Small intestine (tissue), 7 donors: ENCODE data around the gene NUDT13. TPM values are rescaled to one million over a fixed set of nuclear protein-coding genes. Genes with fewer than 3 reads are reported as not detected.

ENCODE experiments used
- DNase-seq, 2 donors: peaks; one replicate each; pipeline versions ENCODE4 v3.0.0 to v3.0.0-alpha.2; 2013
- FAIRE-seq: peaks from 2 replicates; lab custom pipeline; 2012; peaks lifted over from hg19 to GRCh38; lab: Jason Lieb, UNC
- H3K27ac ChIP-seq, 3 donors: one replicate each; pipeline ENCODE4 v1.5.1; 2013; ENCODE audit warnings: low read length in 2 of 3, mild to moderate bottlenecking in 2 of 3, control low read depth in 1 of 3, inconsistent platforms in 1 of 3, low read depth in 1 of 3, moderate library complexity in 1 of 3
- H3K27me3 ChIP-seq, 3 donors: one replicate each; pipeline ENCODE4 v1.6.1; 2013; ENCODE audit warnings: low read length in 3 of 3, inconsistent platforms in 1 of 3; ENCODE audit not compliant: control insufficient read depth in 3 of 3, insufficient read depth in 3 of 3
- H3K36me3 ChIP-seq, 3 donors: one replicate each; pipeline ENCODE4 v1.6.1; 2013; ENCODE audit warnings: low read length in 3 of 3, inconsistent platforms in 1 of 3, low read depth in 1 of 3, mild to moderate bottlenecking in 1 of 3, moderate library complexity in 1 of 3; ENCODE audit not compliant: control insufficient read depth in 3 of 3, insufficient read depth in 2 of 3
- H3K4me1 ChIP-seq, 3 donors: one replicate each; pipeline ENCODE4 v1.6.1; 2013; ENCODE audit warnings: low read length in 2 of 3, inconsistent platforms in 1 of 3, low read depth in 1 of 3, mild to moderate bottlenecking in 1 of 3, moderate library complexity in 1 of 3; ENCODE audit not compliant: control insufficient read depth in 3 of 3, insufficient read depth in 2 of 3
- H3K4me3 ChIP-seq, 3 donors: one replicate each; pipeline ENCODE4 v1.5.1; 2013; ENCODE audit warnings: low read length in 3 of 3, control low read depth in 1 of 3, inconsistent platforms in 1 of 3, low read depth in 1 of 3, mild to moderate bottlenecking in 1 of 3, moderate library complexity in 1 of 3
- H3K9me3 ChIP-seq, 2 donors: one replicate each; pipeline ENCODE4 v1.6.1; 2013; ENCODE audit warnings: low read depth in 1 of 2, low read length in 1 of 2; ENCODE audit not compliant: control insufficient read depth in 2 of 2, insufficient read depth in 1 of 2
- WGBS, 3 donors: extraction: QIAGEN DNeasy Blood & Tissue Kit; methylation state at CpG; one replicate each; pipeline ENCODE4 v1.1.7; 2013; 5-methylcytosine and 5-hydroxymethylcytosine counted together
- polyA plus RNA-seq, 4 donors: library from polyadenylated mRNA; stranded (reverse) in 3 of 4; unstranded in 1 of 4; fragments of 200-250 nt in 3 of 4; fragments of 120-200 nt in 1 of 4; gene quantifications; one replicate each; pipeline versions ENCODE4 v1.2.1 to v1.2.3, GENCODE V29; 2013
- donor health status: healthy with polysubstance abuse.
- donor health status: control.
- donor health status: control.
- donor health status: Bipolar disorder and iron deficiency.
- donor health status: healthy.

NUDT13 gene
- polyA plus RNA-seq, 4 donors = 1.9 to 4.7 (median 2.2) TPM

- H3K4me1 ChIP-seq = no peaks in the 10 kb centered on the region
- H3K36me3 ChIP-seq = peaks cover 0 to 17% (median 0%) of the 10 kb centered on the region in 3 donors
- no peaks in the 10 kb centered on the region for H3K9me3 ChIP-seq
- WGBS, 3 donors = 90 to 97% (median 97%) methylated on average over 1 of the region's 1 CpG
- no peak overlapping the region for H3K4me3 ChIP-seq
- no peaks in the 10 kb centered on the region for H3K27me3 ChIP-seq
- no peak overlapping the region for H3K27ac ChIP-seq
- DNase-seq = no peak
- FAIRE-seq = no peak
Observed at GRCh38 chr10:73113551-73113950, 3.3 kb downstream of the NUDT13 start.

GRCh38 chr10:73116017-73116416, 5.8 kb downstream of the NUDT13 start:
- FAIRE-seq = no peak
- H3K36me3 ChIP-seq = peaks cover 0 to 19% (median 0%) of the 10 kb centered on the region in 3 donors
- DNase-seq = no peak
- whole genome bisulfite sequencing, 3 donors = 92 to 100% (median 98%) methylated on average over 1 of the region's 1 CpG
- no peaks in the 10 kb centered on the region for H3K27me3 ChIP-seq
- no peak overlapping the region for H3K27ac ChIP-seq
- H3K4me1 ChIP-seq = no peaks in the 10 kb centered on the region
- H3K9me3 ChIP-seq = no peaks in the 10 kb centered on the region
- H3K4me3 ChIP-seq = no peak overlapping the region

GRCh38 chr10:73117976-73118743, 7.9 kb downstream of the NUDT13 start:
- H3K27ac ChIP-seq = no peak overlapping the region
- WGBS, 3 donors = 73 to 83% (median 82%) methylated on average over 5 of the region's 5 CpGs

GRCh38 chr10:73119457-73119856, 9.2 kb downstream of the NUDT13 start:
- FAIRE-seq (no peak), DNase-seq (no peak)
- H3K4me3 ChIP-seq = no peak overlapping the region
- no peaks in the 10 kb centered on the region for H3K9me3 ChIP-seq
- peaks cover 2 to 21% (median 5%) of the 10 kb centered on the region in 3 donors for H3K36me3 ChIP-seq
- no peak overlapping the region for H3K27ac ChIP-seq
- no peaks in the 10 kb centered on the region for H3K27me3 ChIP-seq
- WGBS, 3 donors = 26 to 57% (median 38%) methylated on average over 1 of the region's 1 CpG
- no peaks in the 10 kb centered on the region for H3K4me1 ChIP-seq

More at GRCh38 chr10:73117976-73118743, 7.9 kb downstream of the NUDT13 start:
- DNase-seq = no peak
- no peaks in the 10 kb centered on the region for H3K9me3 ChIP-seq
- peaks cover 0 to 21% (median 3%) of the 10 kb centered on the region in 3 donors for H3K36me3 ChIP-seq
- no peak for FAIRE-seq
- H3K4me1 ChIP-seq = no peaks in the 10 kb centered on the region
- H3K4me3 ChIP-seq = no peak overlapping the region
- H3K27me3 ChIP-seq = no peaks in the 10 kb centered on the region

- WGBS, 3 donors = 89 to 95% (median 95%) methylated on average over 4 of the region's 4 CpGs
- Histone ChIP-seq H3K9me3 (no peaks in the 10 kb centered on the region), H3K4me1 (no peaks in the 10 kb centered on the region), H3K36me3 (peaks cover 2 to 19% (median 5%) of the 10 kb centered on the region in 3 donors), H3K4me3 (no peak overlapping the region), H3K27ac (no peak overlapping the region), H3K27me3 (no peaks in the 10 kb centered on the region)
- no peak for FAIRE-seq
- DNase-seq = no peak
Observed at GRCh38 chr10:73119952-73120351, 9.7 kb downstream of the NUDT13 start.

GRCh38 chr10:73126343-73126742, 16.1 kb downstream of the NUDT13 start:
- FAIRE-seq (no peak), DNase-seq (no peak)
- no peaks in the 10 kb centered on the region for H3K4me1 ChIP-seq
- H3K27me3 ChIP-seq = no peaks in the 10 kb centered on the region
- peaks cover 2 to 29% (median 8%) of the 10 kb centered on the region in 3 donors for H3K36me3 ChIP-seq
- no peak overlapping the region for H3K27ac ChIP-seq
- 92 to 99% (median 98%) methylated on average over 2 of the region's 2 CpGs for WGBS, 3 donors
- no peaks in the 10 kb centered on the region for H3K9me3 ChIP-seq
- no peak overlapping the region for H3K4me3 ChIP-seq

GRCh38 chr10:73131301-73131700, 21.0 kb downstream of the NUDT13 start:
- 70 to 80% (median 74%) methylated on average over 2 of the region's 2 CpGs for WGBS, 3 donors

GRCh38 chr10:73131913-73132686, 21.8 kb downstream of the NUDT13 start:
- H3K27me3 ChIP-seq = no peaks in the 10 kb centered on the region
- 92 to 96% (median 95%) methylated on average over 2 of the region's 2 CpGs for WGBS, 3 donors
- no peaks in the 10 kb centered on the region for H3K9me3 ChIP-seq
- DNase-seq = peak in 1 of 2 donors; percentile 3
- no peaks in the 10 kb centered on the region for H3K4me1 ChIP-seq
- no peak for FAIRE-seq
- H3K27ac ChIP-seq = peak overlapping the region in 1 of 3 donors; percentile 39
- peaks cover 8 to 24% (median 14%) of the 10 kb centered on the region in 3 donors for H3K36me3 ChIP-seq
- no peak overlapping the region for H3K4me3 ChIP-seq

More at GRCh38 chr10:73131301-73131700, 21.0 kb downstream of the NUDT13 start:
- peaks cover 8 to 31% (median 12%) of the 10 kb centered on the region in 3 donors for H3K36me3 ChIP-seq
- no peak overlapping the region for H3K27ac ChIP-seq
- H3K4me1 ChIP-seq = no peaks in the 10 kb centered on the region
- FAIRE-seq (no peak), DNase-seq (no peak)
- no peaks in the 10 kb centered on the region for H3K9me3 ChIP-seq
- no peak overlapping the region for H3K4me3 ChIP-seq
- no peaks in the 10 kb centered on the region for H3K27me3 ChIP-seq
